Tibial nerve (tissue), 4 donors: ENCODE data around the gene TTC39B. TPM values are rescaled to one million over a fixed set of nuclear protein-coding genes. Genes with fewer than 3 reads are reported as not detected.

ENCODE experiments used
- DNase-seq, 2 donors: peaks; one replicate each; pipeline ENCODE4 v3.0.0-alpha.2; 2019; ENCODE audit warnings: low spot score in 2 of 2
- H3K27ac ChIP-seq, 4 donors: fragments of 200-600 bp; sonication (generic) in 3 of 4; one replicate each; pipeline ENCODE4 v1.5.1; 2017 to 2019; ENCODE audit warnings: mild to moderate bottlenecking in 1 of 4
- H3K27me3 ChIP-seq, 2 donors: fragments of 200-600 bp; sonication (generic) in 1 of 2; one replicate each; pipeline versions ENCODE4 v1.5.1 to v1.6.0; 2017 to 2019
- H3K36me3 ChIP-seq, 3 donors: fragments of 200-600 bp; sonication (generic); one replicate each; pipeline ENCODE4 v1.5.1; 2018 to 2019
- H3K4me1 ChIP-seq, 4 donors: fragments of 200-600 bp; sonication (generic) in 3 of 4; one replicate each; pipeline ENCODE4 v1.5.1; 2017 to 2019
- H3K4me3 ChIP-seq, 4 donors: fragments of 200-600 bp; sonication (generic) in 3 of 4; one replicate each; pipeline ENCODE4 v1.5.1; 2017 to 2019; ENCODE audit warnings: mild to moderate bottlenecking in 1 of 4, moderate library complexity in 1 of 4
- H3K9me3 ChIP-seq, 4 donors: fragments of 200-600 bp; sonication (generic) in 3 of 4; one replicate each; pipeline ENCODE4 v1.5.1; 2017 to 2019
- EP300 ChIP-seq, 2 donors: sonication (generic); formaldehyde crosslinking; IDR thresholded peaks; one replicate each; pipeline ENCODE4 v1.6.1; 2017; ENCODE audit warnings: antibody characterized with exemption in 2 of 2, mild to moderate bottlenecking in 1 of 2
- POLR2A ChIP-seq, 2 donors: fragments of 450-650 bp; IDR thresholded peaks; one replicate each; pipeline ENCODE4 v1.6.1; 2017; ENCODE audit warnings: antibody characterized with exemption in 2 of 2, mild to moderate bottlenecking in 2 of 2, moderate library complexity in 2 of 2
- WGBS, 2 donors: methylation state at CpG; one replicate each; pipeline ENCODE4 v1.1.5; 2018; 5-methylcytosine and 5-hydroxymethylcytosine counted together
- total RNA-seq, 4 donors: library from RNA; depleted of rRNA; stranded (reverse); fragments of >200 nt; gene quantifications; one replicate each; pipeline ENCODE4 v1.1.0, GENCODE V29; 2016
- TF ChIP-seq, protein P1 (sequence below), 5 experiments: fragments of 200-600 bp in 3 of 5; fragments of 450-650 bp in 2 of 5; sonication (generic) in 3 of 5; IDR thresholded peaks; one replicate each; pipeline ENCODE4 v1.5.1; 2016 to 2019; ENCODE audit warnings: antibody characterized with exemption in 5 of 5, mild to moderate bottlenecking in 3 of 5, moderate library complexity in 2 of 5

Gene TTC39B
- total RNA-seq, 4 donors from 2014 or later, result 5.4 to 8.8 (median 7.5) TPM

DNA sequence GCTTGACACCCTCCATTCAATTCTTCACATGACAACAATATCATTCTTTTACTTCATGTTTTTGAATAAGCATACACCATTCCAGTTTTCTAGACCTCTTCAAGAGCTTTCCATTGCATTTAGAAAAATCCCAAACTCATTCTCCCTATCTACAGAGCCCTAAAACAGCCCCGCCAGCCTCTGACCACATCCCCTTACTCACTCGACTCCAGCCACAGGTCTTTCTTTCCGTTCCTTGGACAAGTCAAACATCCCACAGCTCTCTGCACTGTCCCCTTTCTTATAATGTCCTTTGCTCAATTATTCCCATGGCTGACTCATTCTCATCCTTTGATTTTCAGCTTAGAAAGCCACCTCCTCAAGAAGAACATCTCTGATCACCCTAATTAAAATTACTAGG is 38.2 kb downstream of the TTC39B start:
- H3K9me3 ChIP-seq, result no peaks in the 10 kb centered on the region
- WGBS, 2 donors, result 80 to 81% methylated on average over 3 of the region's 3 CpGs
- no peak overlapping the region for H3K27ac ChIP-seq
- no peak for DNase-seq
- TF ChIP-seq, protein P1, sequence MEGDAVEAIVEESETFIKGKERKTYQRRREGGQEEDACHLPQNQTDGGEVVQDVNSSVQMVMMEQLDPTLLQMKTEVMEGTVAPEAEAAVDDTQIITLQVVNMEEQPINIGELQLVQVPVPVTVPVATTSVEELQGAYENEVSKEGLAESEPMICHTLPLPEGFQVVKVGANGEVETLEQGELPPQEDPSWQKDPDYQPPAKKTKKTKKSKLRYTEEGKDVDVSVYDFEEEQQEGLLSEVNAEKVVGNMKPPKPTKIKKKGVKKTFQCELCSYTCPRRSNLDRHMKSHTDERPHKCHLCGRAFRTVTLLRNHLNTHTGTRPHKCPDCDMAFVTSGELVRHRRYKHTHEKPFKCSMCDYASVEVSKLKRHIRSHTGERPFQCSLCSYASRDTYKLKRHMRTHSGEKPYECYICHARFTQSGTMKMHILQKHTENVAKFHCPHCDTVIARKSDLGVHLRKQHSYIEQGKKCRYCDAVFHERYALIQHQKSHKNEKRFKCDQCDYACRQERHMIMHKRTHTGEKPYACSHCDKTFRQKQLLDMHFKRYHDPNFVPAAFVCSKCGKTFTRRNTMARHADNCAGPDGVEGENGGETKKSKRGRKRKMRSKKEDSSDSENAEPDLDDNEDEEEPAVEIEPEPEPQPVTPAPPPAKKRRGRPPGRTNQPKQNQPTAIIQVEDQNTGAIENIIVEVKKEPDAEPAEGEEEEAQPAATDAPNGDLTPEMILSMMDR (IDR thresholded peaks at IDR 0.05), result no peak
- no peak for TF ChIP-seq EP300 (IDR thresholded peaks at IDR 0.05)
- no peak for TF ChIP-seq POLR2A (IDR thresholded peaks at IDR 0.05)
- no peaks in the 10 kb centered on the region for H3K36me3 ChIP-seq
- no peaks in the 10 kb centered on the region for H3K27me3 ChIP-seq
- no peak overlapping the region for H3K4me3 ChIP-seq
- H3K4me1 ChIP-seq, result no peaks in the 10 kb centered on the region

DNA sequence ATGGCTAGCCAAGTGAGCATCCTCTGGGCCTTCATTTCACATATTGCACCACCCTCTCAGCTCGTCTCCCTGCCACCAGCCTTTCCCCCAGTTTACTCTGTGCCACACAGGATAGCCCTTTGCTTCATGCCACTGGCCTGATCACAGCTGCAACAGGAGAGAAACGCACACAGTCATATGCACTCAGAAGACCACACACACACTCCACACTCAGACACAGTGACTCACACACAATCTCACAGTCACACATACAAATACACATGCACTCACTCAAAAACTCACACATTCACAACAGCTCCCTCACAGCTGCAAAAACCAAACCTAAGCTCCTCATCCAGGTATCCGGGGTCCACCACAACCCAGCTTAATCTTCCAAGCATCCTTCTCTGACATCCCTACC is 38.7 kb downstream of the TTC39B start:
- Histone ChIP-seq H3K27ac (no peak overlapping the region), H3K4me3 (no peak overlapping the region), H3K36me3 (no peaks in the 10 kb centered on the region), H3K9me3 (no peaks in the 10 kb centered on the region), H3K27me3 (no peaks in the 10 kb centered on the region), H3K4me1 (no peaks in the 10 kb centered on the region)
- DNase-seq, result no peak
- TF ChIP-seq POLR2A (IDR thresholded peaks at IDR 0.05) (no peak), EP300 (IDR thresholded peaks at IDR 0.05) (no peak)
- TF ChIP-seq, protein P1 (IDR thresholded peaks at IDR 0.05), result no peak
- 86 to 91% methylated on average over 3 of the region's 3 CpGs for WGBS, 2 donors

- no peaks in the 10 kb centered on the region for H3K27me3 ChIP-seq
- H3K36me3 ChIP-seq, result no peaks in the 10 kb centered on the region
- no peak overlapping the region for H3K27ac ChIP-seq
- no peak for DNase-seq
- no peak overlapping the region for H3K4me3 ChIP-seq
- 67 to 69% methylated on average over 1 of the region's 1 CpG for WGBS, 2 donors
- TF ChIP-seq EP300 (IDR thresholded peaks at IDR 0.05), result no peak
- TF ChIP-seq, protein P1 (IDR thresholded peaks at IDR 0.05), result no peak
- TF ChIP-seq POLR2A (IDR thresholded peaks at IDR 0.05), result no peak
- peaks cover 0 to 6% (median 0%) of the 10 kb centered on the region in 4 donors for H3K4me1 ChIP-seq
- no peaks in the 10 kb centered on the region for H3K9me3 ChIP-seq
These were observed 42.1 kb downstream of the TTC39B start for GRCh38 chr9:15264918-15265317.

- H3K27me3 ChIP-seq, result no peaks in the 10 kb centered on the region
- TF ChIP-seq EP300 (IDR thresholded peaks at IDR 0.05) (no peak), POLR2A (IDR thresholded peaks at IDR 0.05) (no peak)
- TF ChIP-seq, protein P1 (IDR thresholded peaks at IDR 0.05), result no peak
- H3K36me3 ChIP-seq, result no peaks in the 10 kb centered on the region
- DNase-seq, result no peak
- H3K4me3 ChIP-seq, result no peak overlapping the region
- peaks cover 0 to 6% (median 0%) of the 10 kb centered on the region in 4 donors for H3K4me1 ChIP-seq
- 55 to 56% methylated on average over 1 of the region's 1 CpG for WGBS, 2 donors
- H3K27ac ChIP-seq, result no peak overlapping the region
- no peaks in the 10 kb centered on the region for H3K9me3 ChIP-seq
These were observed 44.4 kb downstream of the TTC39B start for GRCh38 chr9:15262581-15262980.

DNA sequence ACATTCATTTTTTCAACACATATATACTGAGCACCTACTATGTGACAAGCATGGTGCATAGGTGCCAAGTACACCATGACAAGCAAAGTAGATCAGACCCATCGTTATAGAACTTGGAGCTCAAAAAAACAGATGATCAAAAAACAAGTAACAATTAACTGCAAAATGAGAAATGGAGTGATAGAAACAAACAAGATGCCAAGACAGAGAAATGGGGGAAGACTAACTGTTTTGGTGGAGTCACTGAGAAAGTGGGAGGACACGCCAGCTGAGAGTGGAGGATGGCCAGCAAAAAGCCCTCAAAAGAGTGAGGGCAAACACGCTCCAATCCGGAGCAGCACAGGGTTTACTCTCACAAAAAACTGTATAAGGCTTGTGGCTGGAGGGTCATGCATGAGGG is 50.6 kb downstream of the TTC39B start:
- H3K4me3 ChIP-seq, result no peak overlapping the region
- no peaks in the 10 kb centered on the region for H3K36me3 ChIP-seq
- H3K9me3 ChIP-seq, result no peaks in the 10 kb centered on the region
- no peaks in the 10 kb centered on the region for H3K27me3 ChIP-seq
- no peak overlapping the region for H3K27ac ChIP-seq
- DNase-seq, result no peak
- no peaks in the 10 kb centered on the region for H3K4me1 ChIP-seq
- TF ChIP-seq, protein P1 (IDR thresholded peaks at IDR 0.05), result no peak
- TF ChIP-seq EP300 (IDR thresholded peaks at IDR 0.05) (no peak), POLR2A (IDR thresholded peaks at IDR 0.05) (no peak)
- WGBS, 2 donors, result 92 to 95% methylated on average over 4 of the region's 4 CpGs
